AG10803 (cell line): Measurements from ENCODE around the gene MYB.

Experiments used
- DNase-seq: peaks from one replicate; pipeline ENCODE4 v3.0.0; 2010; ENCODE audit warnings: low read depth
- H3K4me3 ChIP-seq: 2 replicates; pipeline ENCODE4 v1.5.1; 2011; ENCODE audit warnings: mild to moderate bottlenecking, low read length, control low read depth
- CTCF ChIP-seq: conservative IDR thresholded peaks from 2 replicates; pipeline ENCODE4 v1.5.1; 2011; ENCODE audit warnings: mild to moderate bottlenecking, low read length, control low read depth, inconsistent platforms

MYB gene

GRCh38 chr6:135166515-135166914 lies 14.6 kb upstream of the MYB start:
- no peak for DNase-seq
- no peak for TF ChIP-seq CTCF
- no peak overlapping the region for H3K4me3 ChIP-seq

DNA sequence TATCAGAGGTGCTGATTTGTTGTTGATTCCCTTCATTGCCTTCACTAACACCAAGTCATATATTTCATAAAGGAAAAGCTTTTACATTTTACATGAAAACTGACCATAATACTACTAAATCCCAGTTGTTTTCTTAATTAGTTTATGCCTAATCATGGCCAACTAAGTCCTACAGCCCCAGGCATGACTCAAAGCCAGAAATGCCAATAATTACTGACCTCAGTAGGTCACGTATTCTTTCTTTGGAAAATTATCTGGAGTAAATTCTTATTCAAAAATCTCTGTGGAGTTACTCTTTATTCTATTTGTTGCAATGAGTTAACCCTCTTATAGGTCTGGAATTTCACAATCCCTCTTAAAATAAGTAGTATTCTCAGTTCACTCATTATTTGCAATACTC lies 13.5 kb upstream of the MYB start:
- DNase-seq: no peak
- no peak overlapping the region for H3K4me3 ChIP-seq
- no peak for TF ChIP-seq CTCF

DNA sequence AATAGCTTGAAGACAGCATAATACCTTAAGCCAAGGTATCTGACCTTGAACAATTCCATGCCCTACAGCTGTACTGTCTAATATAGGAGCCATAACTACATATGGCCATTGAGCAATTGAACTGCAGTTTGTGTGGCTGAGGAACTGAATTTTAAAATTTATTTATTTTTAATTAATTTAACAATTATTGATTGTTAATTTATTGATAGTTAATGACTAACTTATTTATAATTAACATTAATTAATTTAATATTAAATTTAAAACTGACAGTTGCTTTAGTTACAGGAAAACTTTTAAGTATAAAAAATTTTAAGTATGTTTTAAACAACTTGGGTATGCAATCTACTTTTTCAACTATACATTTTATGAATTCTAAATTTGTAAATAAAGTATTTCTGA lies 12.3 kb upstream of the MYB start:
- TF ChIP-seq CTCF: no peak
- no peak overlapping the region for H3K4me3 ChIP-seq
- no peak for DNase-seq

GRCh38 chr6:135170238-135170637 lies 10.9 kb upstream of the MYB start:
- no peak for TF ChIP-seq CTCF
- no peak for DNase-seq
- H3K4me3 ChIP-seq: no peak overlapping the region

DNA sequence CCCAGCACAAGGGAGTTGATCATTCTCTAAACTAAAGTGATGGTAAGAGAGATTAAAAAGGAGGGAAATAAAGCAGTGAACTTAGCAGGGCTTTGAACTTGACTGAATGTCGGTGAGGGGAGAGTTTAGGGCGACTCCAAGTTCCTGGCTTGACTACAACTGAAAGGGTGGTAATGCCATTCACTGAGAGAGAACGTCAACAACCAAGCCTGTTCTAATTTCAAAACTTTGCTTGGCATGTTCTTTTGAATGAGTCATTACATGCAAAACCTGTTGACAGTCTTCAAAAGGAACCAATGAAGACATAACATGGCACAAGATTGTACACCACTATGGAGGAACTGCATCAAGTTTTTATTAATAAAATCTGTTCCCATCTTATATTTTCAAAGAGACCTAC lies 10.3 kb upstream of the MYB start:
- no peak for DNase-seq
- TF ChIP-seq CTCF: no peak
- no peak overlapping the region for H3K4me3 ChIP-seq

DNA sequence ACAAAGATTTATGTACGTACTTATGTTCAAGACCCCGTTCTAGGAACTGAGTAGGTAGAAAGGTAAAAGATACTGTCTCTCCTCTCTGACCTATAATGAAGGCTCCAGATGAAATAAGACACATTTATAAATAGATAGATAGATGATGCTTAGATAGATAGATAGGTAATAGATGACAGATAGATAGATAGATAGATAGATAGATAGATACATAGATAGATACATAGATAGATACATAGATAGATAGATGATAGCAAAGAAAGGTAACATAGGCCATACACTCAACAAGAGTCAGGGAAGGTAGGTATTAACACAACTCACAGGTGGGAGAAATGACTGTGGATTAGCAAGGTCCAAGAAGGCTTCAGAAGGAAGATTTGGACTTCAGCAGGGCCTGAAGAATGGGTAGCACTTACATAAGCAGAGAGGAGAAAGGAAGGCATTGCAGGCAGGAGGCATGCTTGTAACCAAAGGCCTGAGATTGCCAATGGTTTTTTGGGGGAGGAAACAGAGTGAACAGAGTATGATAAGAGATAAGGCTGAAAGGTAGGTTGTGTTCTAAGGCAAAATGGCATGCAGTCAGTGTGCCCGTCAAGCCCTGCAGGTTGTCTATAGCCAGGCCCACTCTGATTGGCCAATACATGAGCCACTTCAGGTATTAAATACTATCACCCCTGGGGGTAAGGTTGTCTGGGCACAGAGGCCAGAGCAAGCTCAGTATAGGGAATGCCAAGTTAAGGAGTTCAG lies 7.7 kb upstream of the MYB start:
- no peak overlapping the region for H3K4me3 ChIP-seq
- no peak for TF ChIP-seq CTCF
- DNase-seq: no peak

GRCh38 chr6:135173989-135174484 lies 7.1 kb upstream of the MYB start:
- no peak for DNase-seq
- no peak overlapping the region for H3K4me3 ChIP-seq
- TF ChIP-seq CTCF: no peak
